Hematopoietic multipotent progenitor cell treated with erythropoietin and hydrocortisone succinate and interleukin-3 and kit ligand, for 6 days (in vitro differentiated cells): ENCODE results near the gene GPATCH3.
"Not testable (repeated sequence)": the region's sequence is repeated elsewhere in the genome, so short reads cannot be mapped to it uniquely, and the experiment has no call there.

ENCODE experiments used
- DNase-seq: peaks from one replicate; pipeline ENCODE4 v3.0.0-alpha.2; 2015

The GPATCH3 gene

GRCh38 chr1:26862781-26863684 lies 37.2 kb downstream of the GPATCH3 start, which contains the start of gene SFN:
Gene SFN (plus strand): TSS chr1:26863149. CDS start chr1:26863213, 64 bp downstream.
- DNase-seq: peak; percentile 51

DNA sequence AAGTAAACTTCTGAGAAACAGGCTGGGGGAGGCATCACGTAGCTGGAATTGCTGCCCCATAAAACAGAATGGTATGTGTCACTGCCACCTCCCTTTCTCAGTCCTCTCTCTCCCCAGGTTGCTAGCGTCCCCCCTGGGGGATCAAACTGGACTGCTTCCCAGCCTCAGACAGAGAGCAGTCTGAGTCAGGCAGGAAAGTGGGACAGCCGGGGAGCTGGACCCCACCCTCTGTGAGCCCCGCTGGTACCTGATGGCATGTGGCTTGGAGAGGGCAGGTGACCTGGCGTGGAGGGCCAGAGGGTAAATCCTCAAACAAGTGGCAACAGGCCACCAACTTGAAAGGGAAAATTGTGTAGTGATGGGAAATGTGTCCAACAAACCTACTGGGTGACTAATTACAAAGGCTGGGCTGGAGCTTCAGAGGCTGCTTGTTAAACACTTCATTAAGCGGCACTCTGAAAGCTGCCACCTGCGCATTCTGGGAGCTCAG lies 38.3 kb downstream of the GPATCH3 start:
- no peak for DNase-seq

DNA sequence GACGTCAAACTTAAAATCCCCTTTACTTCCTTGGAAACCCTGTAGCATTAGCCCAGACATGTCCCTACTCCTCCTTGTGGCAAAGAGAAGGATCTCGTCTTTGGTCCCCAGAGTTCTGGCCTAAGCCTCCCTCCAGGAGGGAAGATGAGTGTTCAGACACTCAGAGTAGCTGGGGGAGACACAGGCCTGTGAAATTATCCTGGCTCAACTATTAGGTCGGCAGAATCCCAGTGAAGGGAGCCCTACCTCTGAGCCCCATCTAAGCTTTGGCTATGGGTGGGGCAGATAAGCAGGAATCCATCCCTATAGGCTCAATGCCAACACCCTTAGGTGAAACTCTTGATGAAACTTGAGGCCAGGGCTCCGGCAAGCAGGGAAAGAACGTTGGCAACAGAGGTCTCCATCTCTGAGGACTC lies 39.0 kb downstream of the GPATCH3 start:
- no peak for DNase-seq

- DNase-seq: no peak
Measured at GRCh38 chr1:26858891-26859640, 41.2 kb downstream of the GPATCH3 start.

- DNase-seq: no peak
Measured at GRCh38 chr1:26858160-26858559, 42.1 kb downstream of the GPATCH3 start.

DNA sequence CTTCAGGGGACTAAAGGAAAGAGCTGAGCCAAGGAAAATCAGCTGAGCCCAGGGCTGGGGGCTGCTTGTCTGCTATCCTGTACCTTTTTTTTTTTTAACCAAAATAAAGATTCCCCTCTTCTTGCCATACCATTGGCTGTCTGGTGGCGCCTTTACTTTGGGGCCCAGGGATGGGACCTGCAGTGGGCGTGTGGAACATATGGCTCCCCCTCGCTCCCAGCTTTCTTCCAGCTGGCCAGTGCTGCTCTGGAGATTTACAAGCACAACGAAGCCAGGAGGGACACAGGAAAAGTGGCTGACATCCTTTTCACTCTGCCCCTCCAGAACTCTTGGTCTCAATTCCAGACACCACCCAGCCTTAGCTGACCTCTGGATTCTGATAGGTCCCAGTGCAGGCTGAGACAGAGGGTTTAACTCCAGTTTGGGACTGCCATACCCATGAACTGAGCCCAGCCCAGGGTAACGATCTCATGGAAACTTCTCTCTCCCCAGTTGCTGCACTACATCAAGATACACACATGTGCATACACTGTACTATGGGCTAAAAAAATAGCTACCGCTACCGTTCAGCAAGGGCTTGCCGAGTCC lies 42.7 kb downstream of the GPATCH3 start:
- DNase-seq: no peak

- DNase-seq: no peak
Measured at GRCh38 chr1:26856604-26857469, 43.4 kb downstream of the GPATCH3 start.

- no peak for DNase-seq
Measured at GRCh38 chr1:26856181-26856580, 44.1 kb downstream of the GPATCH3 start.

- DNase-seq: no peak
Measured at GRCh38 chr1:26855636-26856035, 44.6 kb downstream of the GPATCH3 start.

- peak; percentile 58 for DNase-seq
Measured at GRCh38 chr1:26854906-26855305, 45.4 kb downstream of the GPATCH3 start.

GRCh38 chr1:26853600-26853999 lies 46.7 kb downstream of the GPATCH3 start:
- DNase-seq: no peak

- DNase-seq: peak; percentile 91
Measured at GRCh38 chr1:26853156-26853555, 47.1 kb downstream of the GPATCH3 start.

DNA sequence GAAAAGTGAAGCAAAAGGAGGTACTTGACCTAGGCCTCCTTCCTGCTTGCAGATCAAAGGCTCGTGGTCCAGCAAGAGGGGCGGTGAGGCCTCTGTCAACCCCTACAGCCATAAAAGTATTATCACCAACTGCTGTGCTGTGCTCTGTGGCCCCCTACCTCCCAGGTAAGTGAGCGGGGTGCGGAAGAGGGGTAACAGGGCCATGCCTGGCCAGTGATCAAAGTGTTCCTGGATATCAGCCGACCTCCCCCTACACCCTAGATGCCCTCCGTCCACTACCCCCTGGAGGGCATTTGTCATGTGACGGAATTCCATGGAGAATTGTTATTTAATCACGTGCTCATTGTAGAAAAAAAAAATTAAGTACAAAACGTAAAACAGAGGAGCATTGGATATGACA lies 47.6 kb downstream of the GPATCH3 start:
- DNase-seq: no peak

DNA sequence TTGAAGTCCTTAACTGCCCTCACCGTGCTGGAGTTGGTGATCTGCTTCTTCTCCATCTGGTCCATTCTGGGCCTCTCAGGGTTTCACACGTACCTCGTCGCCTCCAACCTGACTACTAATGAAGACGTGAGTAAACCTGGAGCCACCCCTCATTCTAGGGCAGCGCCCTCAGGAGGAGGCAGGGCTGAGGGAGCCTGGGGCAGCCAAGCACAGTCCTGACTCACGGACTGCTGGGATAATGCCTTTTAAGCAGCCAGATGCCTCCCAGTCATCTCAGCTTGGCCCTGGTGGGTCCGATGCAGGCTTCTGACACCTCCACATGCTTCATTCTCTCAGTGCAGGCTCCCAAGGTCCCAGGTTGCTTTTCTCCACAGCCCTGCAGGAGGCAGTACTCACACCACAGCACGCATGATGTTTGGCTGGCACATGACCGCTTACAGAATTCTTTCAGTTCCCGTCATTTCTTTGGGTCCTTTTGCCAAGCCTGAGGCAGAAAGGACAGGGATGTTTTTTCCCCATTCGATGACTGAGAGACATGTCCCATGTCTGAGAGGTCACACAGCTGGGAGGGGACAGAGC lies 49.1 kb downstream of the GPATCH3 start:
- no peak for DNase-seq

DNA sequence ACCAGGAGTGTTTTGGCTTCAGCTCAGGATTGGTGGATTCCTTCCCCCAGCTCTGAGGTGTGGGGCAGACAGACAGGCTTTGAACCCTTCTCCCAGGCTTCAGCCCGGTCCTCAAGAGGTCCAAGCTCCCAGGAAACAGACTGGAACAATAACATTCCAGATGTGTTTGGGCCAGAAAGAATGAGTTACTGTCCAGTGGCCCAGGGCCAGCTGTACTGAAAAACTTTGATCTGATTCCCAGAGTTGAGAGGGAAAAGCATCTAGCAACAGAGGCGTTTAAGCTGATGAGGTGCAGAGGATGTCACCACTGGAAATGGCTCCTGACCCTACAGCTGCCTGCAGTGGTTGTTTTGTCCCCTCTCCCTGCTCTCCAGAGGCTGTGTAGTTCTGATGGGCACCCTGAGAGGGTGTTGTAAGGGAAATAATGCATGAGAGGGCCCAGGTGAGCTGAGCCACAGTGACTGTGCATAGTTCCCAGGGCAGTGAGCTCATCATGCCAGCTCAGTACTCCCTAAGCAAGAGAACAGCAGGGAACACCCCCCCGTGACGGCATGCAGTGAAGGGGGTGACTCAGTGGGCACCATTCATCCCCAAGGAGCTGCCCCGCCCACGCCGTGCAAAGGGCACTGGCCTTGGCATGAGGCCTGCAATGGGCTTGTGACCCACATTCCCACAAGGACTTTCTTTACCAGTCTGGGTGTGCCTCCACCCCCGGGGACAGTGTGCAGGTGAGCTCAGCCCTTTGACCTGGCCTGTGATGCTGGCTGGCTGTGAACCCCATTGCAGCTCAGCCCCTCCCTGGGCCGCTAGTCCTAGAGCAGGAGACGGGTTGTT lies 51.1 kb downstream of the GPATCH3 start:
- no peak for DNase-seq

- DNase-seq: no peak
Measured at GRCh38 chr1:26848499-26848898, 51.8 kb downstream of the GPATCH3 start.

- not testable (repeated sequence) for DNase-seq
Measured at GRCh38 chr1:26847826-26848225, 52.4 kb downstream of the GPATCH3 start.

- DNase-seq: no peak
Measured at GRCh38 chr1:26844424-26845196, 55.7 kb downstream of the GPATCH3 start.
